Peyer's patch (tissue), 4 donors: ENCODE results near the gene CALR3. TPM values are rescaled to one million over a fixed set of nuclear protein-coding genes. Genes with fewer than 3 reads are reported as not detected.
"Not testable (repeated sequence)": the region's sequence is repeated elsewhere in the genome, so short reads cannot be mapped to it uniquely, and the experiment has no call there.

ENCODE experiments used
- DNase-seq, 3 donors: peaks; one replicate each; pipeline ENCODE4 v3.0.0-alpha.2; 2017 to 2019
- H3K27ac ChIP-seq, 4 donors: fragments of 200-600 bp; sonication (generic); one replicate each; pipeline ENCODE4 v1.5.1; 2016 to 2019
- H3K27me3 ChIP-seq, 2 donors: fragments of 200-600 bp; sonication (generic); one replicate each; pipeline ENCODE4 v1.5.1; 2019
- H3K36me3 ChIP-seq, 3 donors: fragments of 200-600 bp; sonication (generic); one replicate each; pipeline ENCODE4 v1.5.1; 2016 to 2019
- H3K4me1 ChIP-seq, 4 donors: fragments of 200-600 bp; sonication (generic); one replicate each; pipeline ENCODE4 v1.5.1; 2016 to 2019
- H3K4me3 ChIP-seq, 4 donors: fragments of 200-600 bp; sonication (generic); 1 replicate in 3 of 4; 2 replicates in 1 of 4; pipeline ENCODE4 v1.5.1; 2016 to 2019; ENCODE audit warnings: mild to moderate bottlenecking in 1 of 4
- H3K9me3 ChIP-seq, 4 donors: fragments of 200-600 bp; sonication (generic); one replicate each; pipeline ENCODE4 v1.5.1; 2016 to 2019; ENCODE audit warnings: mild to moderate bottlenecking in 1 of 4
- CTCF ChIP-seq, 6 experiments: fragments of 450-650 bp in 4 of 6; fragments of 200-600 bp in 2 of 6; sonication (generic) in 1 of 6; IDR thresholded peaks; one replicate each; pipeline ENCODE4 v1.5.1; 2017 to 2019; ENCODE audit warnings: antibody characterized with exemption in 6 of 6, mild to moderate bottlenecking in 3 of 6, moderate library complexity in 1 of 6
- POLR2A ChIP-seq, 2 donors: fragments of 450-650 bp; IDR thresholded peaks; one replicate each; pipeline ENCODE4 v1.5.1; 2017; ENCODE audit warnings: antibody characterized with exemption in 2 of 2, mild to moderate bottlenecking in 2 of 2, moderate library complexity in 2 of 2
- total RNA-seq, 4 donors: library from RNA; depleted of rRNA; stranded (reverse); fragments of >200 nt; gene quantifications; one replicate each; pipeline ENCODE4 v1.1.0, GENCODE V29; 2016

Gene CALR3
- total RNA-seq, 4 donors from 2014 or later, result not detected

DNA sequence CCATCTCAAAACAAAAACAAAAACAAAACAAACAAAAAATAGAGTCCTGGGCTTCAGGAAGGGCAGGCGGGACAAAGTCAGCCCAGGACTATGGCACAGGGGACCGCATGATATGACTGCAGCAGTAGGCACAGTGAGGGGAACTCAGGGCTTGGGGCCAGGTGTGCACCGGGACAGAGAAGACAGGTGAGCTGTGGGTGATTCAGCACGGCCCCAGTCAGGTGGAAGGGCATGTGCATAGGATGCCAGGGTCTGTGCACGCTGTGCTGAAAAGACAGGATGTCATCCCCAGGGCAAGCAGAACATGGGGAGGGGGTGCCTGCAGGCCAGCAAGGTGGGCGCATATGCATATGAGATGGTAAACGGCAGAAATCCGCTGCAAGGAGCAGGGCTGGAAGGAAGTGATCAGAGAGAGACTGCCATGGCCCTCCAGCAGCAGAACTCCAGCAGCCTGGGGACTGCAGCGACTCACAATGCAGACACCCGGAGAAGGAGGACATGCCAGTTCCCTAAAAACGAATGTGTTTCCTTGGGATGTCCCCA is 39.2 kb downstream of the CALR3 start:
- H3K4me3 ChIP-seq, result no peak overlapping the region
- TF ChIP-seq POLR2A (IDR thresholded peaks at IDR 0.05) (no peak), CTCF (IDR thresholded peaks at IDR 0.05) (no peak)

DNA sequence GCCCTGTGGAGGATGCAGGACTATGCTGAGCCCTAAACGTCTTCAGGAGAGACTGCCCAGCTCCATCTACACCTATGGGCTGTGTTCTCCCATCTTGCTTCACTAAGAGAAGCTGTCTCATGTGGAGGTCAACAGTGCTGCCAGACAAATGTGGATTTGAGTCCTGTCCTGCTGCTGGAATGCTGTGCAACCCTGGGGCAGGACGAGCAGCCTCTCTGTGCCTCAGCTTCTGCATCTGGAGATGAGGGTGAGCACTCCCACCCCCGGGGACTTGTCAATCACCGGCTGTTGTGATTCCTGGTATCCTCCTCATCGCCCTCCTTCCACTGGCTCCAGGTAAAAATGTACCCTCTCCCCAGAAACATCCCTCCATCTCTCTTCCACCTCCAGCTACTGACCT is 40.5 kb downstream of the CALR3 start:
- no peaks in the 10 kb centered on the region for H3K9me3 ChIP-seq
- no peaks in the 10 kb centered on the region for H3K27me3 ChIP-seq
- TF ChIP-seq CTCF (IDR thresholded peaks at IDR 0.05), result no peak
- TF ChIP-seq POLR2A (IDR thresholded peaks at IDR 0.05), result no peak
- no peak overlapping the region for H3K27ac ChIP-seq
- DNase-seq, result no peak
- peaks cover 4 to 35% (median 16%) of the 10 kb centered on the region in 4 donors for H3K4me1 ChIP-seq
- no peaks in the 10 kb centered on the region for H3K36me3 ChIP-seq
- no peak overlapping the region for H3K4me3 ChIP-seq

More for the DNA sequence above, 39.2 kb downstream of the CALR3 start:
- peak overlapping the region in 2 of 4 donors; percentile 44 to 48 for H3K27ac ChIP-seq
- no peak for DNase-seq
- peaks cover 4 to 35% (median 16%) of the 10 kb centered on the region in 4 donors for H3K4me1 ChIP-seq
- no peaks in the 10 kb centered on the region for H3K27me3 ChIP-seq
- H3K36me3 ChIP-seq, result no peaks in the 10 kb centered on the region
- H3K9me3 ChIP-seq, result no peaks in the 10 kb centered on the region

DNA sequence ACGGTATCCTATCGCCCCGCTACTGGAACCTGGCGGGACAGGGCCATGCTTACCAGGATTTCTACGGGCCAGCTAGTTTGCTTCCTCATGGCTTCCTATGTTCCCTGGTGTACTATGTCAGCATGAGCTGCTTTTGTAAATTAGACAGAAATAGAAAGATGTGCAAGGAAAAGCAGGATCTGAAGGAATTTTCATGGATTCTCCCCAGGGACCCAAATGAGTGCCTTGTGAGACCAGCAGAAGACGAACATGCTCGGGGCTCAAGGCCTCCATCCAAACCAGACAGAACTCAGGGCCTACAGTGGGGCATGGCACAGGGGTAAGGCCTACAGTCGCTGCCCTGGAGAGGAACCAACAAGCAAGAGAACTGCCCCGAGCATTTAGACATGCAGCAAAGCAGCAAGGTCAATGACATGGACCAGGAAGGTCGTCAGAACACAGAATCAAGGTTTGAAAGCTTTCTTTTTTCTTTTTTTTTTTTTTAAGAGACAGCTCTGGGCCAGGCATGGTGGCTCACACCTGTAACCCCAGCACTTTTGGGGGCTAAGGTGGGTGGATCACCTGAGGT is 41.5 kb downstream of the CALR3 start:
- H3K4me1 ChIP-seq, result peaks cover 4 to 30% (median 19%) of the 10 kb centered on the region in 4 donors
- TF ChIP-seq POLR2A (IDR thresholded peaks at IDR 0.05) (no peak), CTCF (IDR thresholded peaks at IDR 0.05) (no peak)
- H3K36me3 ChIP-seq, result no peaks in the 10 kb centered on the region
- no peaks in the 10 kb centered on the region for H3K9me3 ChIP-seq
- no peak overlapping the region for H3K27ac ChIP-seq
- no peaks in the 10 kb centered on the region for H3K27me3 ChIP-seq
- DNase-seq, result no peak
- H3K4me3 ChIP-seq, result no peak overlapping the region

DNA sequence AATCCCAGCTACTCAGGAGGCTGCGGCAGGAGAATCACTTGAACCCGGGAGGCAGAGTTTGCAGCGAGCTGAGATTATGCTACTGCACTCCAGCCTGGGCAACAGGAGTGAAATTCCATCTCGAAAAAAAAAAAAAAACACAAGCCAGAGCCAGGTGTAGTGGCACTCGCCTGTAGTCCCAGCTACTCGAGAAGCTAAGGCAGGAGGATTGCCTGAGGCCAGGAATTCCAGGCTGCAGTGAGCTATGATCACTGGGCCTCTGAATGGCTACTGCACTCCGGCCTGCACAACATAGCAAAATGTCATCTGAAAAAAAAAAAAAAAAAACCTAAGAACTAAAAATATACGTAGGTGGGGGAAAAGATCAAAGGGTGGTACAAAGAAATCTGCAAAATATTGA is 43.6 kb downstream of the CALR3 start:
- Histone ChIP-seq H3K9me3 (no peaks in the 10 kb centered on the region), H3K27ac (no peak overlapping the region), H3K27me3 (no peaks in the 10 kb centered on the region), H3K36me3 (no peaks in the 10 kb centered on the region), H3K4me1 (peaks cover under 1 to 18% (median 12%) of the 10 kb centered on the region in 4 donors), H3K4me3 (no peak overlapping the region)
- DNase-seq, result no peak
- no peak for TF ChIP-seq POLR2A (IDR thresholded peaks at IDR 0.05)
- no peak for TF ChIP-seq CTCF (IDR thresholded peaks at IDR 0.05)

- peak in 1 of 3 donors; percentile 53 for DNase-seq
- H3K27ac ChIP-seq, result peak overlapping the region in 2 of 4 donors; percentile 34 to 82
- H3K36me3 ChIP-seq, result no peaks in the 10 kb centered on the region
- H3K4me3 ChIP-seq, result no peak overlapping the region
- H3K4me1 ChIP-seq, result peaks cover 0 to 24% (median 17%) of the 10 kb centered on the region in 4 donors
- no peaks in the 10 kb centered on the region for H3K9me3 ChIP-seq
- H3K27me3 ChIP-seq, result no peaks in the 10 kb centered on the region
- TF ChIP-seq POLR2A (IDR thresholded peaks at IDR 0.05) (no peak), CTCF (IDR thresholded peaks at IDR 0.05) (no peak)
Observed at GRCh38 chr19:16449330-16449961, 46.5 kb downstream of the CALR3 start.

- not testable (repeated sequence) for H3K9me3 ChIP-seq, DNase-seq, H3K27me3 ChIP-seq, H3K4me3 ChIP-seq, H3K36me3 ChIP-seq
- Histone ChIP-seq H3K4me1 (peaks cover 0 to 24% (median 17%) of the 10 kb centered on the region in 4 donors), H3K27ac (peak overlapping the region in 2 of 4 donors; percentile 34 to 82)
Observed at GRCh38 chr19:16448872-16449271, 47.1 kb downstream of the CALR3 start.
